ENCODE data around the gene CTTNBP2.

- TF ChIP-seq CTCF (IDR thresholded peaks at IDR 0.05; ENCODE audit: insufficient read depth, low read length, poor library complexity, severe bottlenecking) (no peak), EZH2phosphoT487 (conservative IDR thresholded peaks at IDR 0.05; ENCODE audit: low read length) (no peak)
Measured at GRCh38 chr7:117665368-117665767, 207.9 kb downstream of the CTTNBP2 start.
